B cell (primary cell): ENCODE measurements around the gene TRPV4. TPM values are rescaled to one million over a fixed set of nuclear protein-coding genes. Genes with fewer than 3 reads are reported as not detected.

Source experiments
- ATAC-seq: fragments of 200-7000 bp; cut with Tn5 transposase; one replicate; pipeline ENCODE4 v1.10.0; 2021; ENCODE audit warnings: low read depth, mild to moderate bottlenecking, moderate number of reproducible peaks, moderate library complexity
- CTCF ChIA-PET: fragments of 350-600 bp; sonication (Branson Sonifier 250); formaldehyde crosslinking; loops from one replicate; lab custom pipeline; 2021; ENCODE audit warnings: antibody characterized with exemption, inconsistent platforms; lab: Charles Lee
- POLR2A ChIA-PET: fragments of 350-600 bp; sonication (Branson Sonifier 250); formaldehyde crosslinking; loops from one replicate; lab custom pipeline; 2021; ENCODE audit warnings: antibody characterized with exemption; lab: Charles Lee
- DNase-seq: peaks from one replicate; pipeline ENCODE4 v3.0.0; 2013
- H2AFZ ChIP-seq: 2 replicates; pipeline ENCODE4 v1.6.1; 2012; ENCODE audit warnings: mild to moderate bottlenecking, low read depth, low read length; ENCODE audit not compliant: insufficient read depth, poor library complexity, severe bottlenecking
- H3K27ac ChIP-seq, 2 donors: 1 replicate in 1 of 2; 2 replicates in 1 of 2; pipeline ENCODE4 v1.5.1; 2012 to 2013; ENCODE audit warnings: low read length in 2 of 2, mild to moderate bottlenecking in 2 of 2, moderate library complexity in 1 of 2
- H3K27me3 ChIP-seq, 4 experiments: fragments of 200-600 bp in 1 of 4; sonication (generic) in 1 of 4; replicated peaks in 1 of 4; 1 replicate in 2 of 4; 2 replicates in 2 of 4; pipeline versions ENCODE4 v1.6.1 to v1.7.0; 2013 to 2016; ENCODE audit warnings: low read length in 3 of 4, mild to moderate bottlenecking in 2 of 4, mixed read lengths in 1 of 4, moderate library complexity in 1 of 4; ENCODE audit not compliant: insufficient read depth in 4 of 4, control insufficient read depth in 3 of 4; ENCODE audit errors: control extremely low read depth in 1 of 4
- H3K36me3 ChIP-seq, 2 experiments: replicated peaks in 1 of 2; 1 replicate in 1 of 2; 2 replicates in 1 of 2; pipeline versions ENCODE4 v1.6.1 to v1.7.1; 2013; ENCODE audit warnings: low read length in 1 of 2; ENCODE audit not compliant: insufficient read depth in 2 of 2, control insufficient read depth in 1 of 2; ENCODE audit errors: control extremely low read depth in 1 of 2, extremely low read depth in 1 of 2
- H3K4me1 ChIP-seq, 2 donors: fragments of 200-600 bp in 1 of 2; sonication (generic) in 1 of 2; 1 replicate in 1 of 2; 2 replicates in 1 of 2; pipeline versions ENCODE4 v1.5.1 to v1.6.1; 2013 to 2017; ENCODE audit warnings: low read length in 2 of 2; ENCODE audit not compliant: control insufficient read depth in 2 of 2, insufficient read depth in 2 of 2
- H3K4me2 ChIP-seq: replicated peaks from 2 replicates; pipeline ENCODE3; 2012; ENCODE audit warnings: mild to moderate bottlenecking, low read depth, low read length; ENCODE audit not compliant: poor library complexity, severe bottlenecking
- H3K4me3 ChIP-seq, 5 experiments: fragments of 200-600 bp in 1 of 5; sonication (generic) in 1 of 5; 1 replicate in 3 of 5; 2 replicates in 2 of 5; pipeline versions ENCODE4 v1.5.1 to v1.7.0; 2011 to 2016; ENCODE audit warnings: low read length in 4 of 5, mild to moderate bottlenecking in 4 of 5, low read depth in 2 of 5, control low read depth in 1 of 5, moderate library complexity in 1 of 5; ENCODE audit not compliant: insufficient read depth in 1 of 5; ENCODE audit errors: control extremely low read depth in 1 of 5, extremely low read depth in 1 of 5
- H3K79me2 ChIP-seq: fragments of 200-600 bp; sonication (generic); one replicate; pipeline ENCODE4 v1.6.0; 2016; ENCODE audit warnings: low read length; ENCODE audit not compliant: control insufficient read depth, insufficient read depth
- H3K9ac ChIP-seq: fragments of 200-600 bp; sonication (generic); 2 replicates; pipeline ENCODE4 v1.6.1; 2017; ENCODE audit warnings: mild to moderate bottlenecking, low read length, moderate library complexity
- H3K9me3 ChIP-seq, 3 donors: one replicate each; pipeline versions ENCODE4 v1.6.1 to v1.7.1; 2013; ENCODE audit warnings: low read length in 2 of 3; ENCODE audit not compliant: control insufficient read depth in 2 of 3, insufficient read depth in 1 of 3; ENCODE audit errors: control extremely low read depth in 1 of 3
- H4K20me1 ChIP-seq: 2 replicates; pipeline ENCODE4 v1.6.0; 2012; ENCODE audit warnings: mild to moderate bottlenecking, low read length; ENCODE audit not compliant: insufficient read depth, control insufficient read depth, poor library complexity, severe bottlenecking
- H3K27ac Mint-ChIP-seq: one replicate; pipeline ENCODE4 v1.8.0; 2021; ENCODE audit warnings: mixed read lengths
- H3K27me3 Mint-ChIP-seq: one replicate; pipeline ENCODE4 v1.8.0; 2021; ENCODE audit warnings: mixed read lengths
- H3K4me1 Mint-ChIP-seq: one replicate; pipeline ENCODE4 v1.8.0; 2021; ENCODE audit warnings: mixed read lengths
- H3K4me3 Mint-ChIP-seq: one replicate; pipeline ENCODE4 v1.8.0; 2021; ENCODE audit warnings: mixed read lengths
- H3K9me3 Mint-ChIP-seq: one replicate; pipeline ENCODE4 v1.8.0; 2022; ENCODE audit warnings: mixed read lengths; ENCODE audit not compliant: insufficient read depth
- EZH2 ChIP-seq: IDR thresholded peaks from 2 replicates; pipeline ENCODE4 v1.6.1; 2012; ENCODE audit warnings: borderline replicate concordance, low read depth, mild to moderate bottlenecking, moderate library complexity, low read length; ENCODE audit not compliant: insufficient read depth, poor library complexity, severe bottlenecking
- WGBS: methylation state at CpG from one replicate; pipeline ENCODE4 v1.1.5; 2013; ENCODE audit warnings: missing lambda C conversion rate; ENCODE audit not compliant: insufficient coverage; 5-methylcytosine and 5-hydroxymethylcytosine counted together
- intact Hi-C: fragments of 100-400 bp; cut with micrococcal nuclease; formaldehyde crosslinking; loops from one replicate; pipeline ENCODE4 v1.10.0; 2022
- polyA plus RNA-seq: library from polyadenylated mRNA; depleted of rRNA; stranded (reverse); fragments of >200 nt; gene quantifications from 2 replicates; pipeline ENCODE4 v1.2.3, GENCODE V29; 2012
- total RNA-seq, 2 donors: library from RNA; stranded (reverse); fragments of 120-200 nt in 1 of 2; gene quantifications; 1 replicate in 1 of 2; 2 replicates in 1 of 2; pipeline versions ENCODE4 v1.2.3 to v1.2.4, GENCODE V29; 2013 to 2022
- TF ChIP-seq, protein P1 (sequence below): fragments of 200-600 bp; IDR thresholded peaks from one replicate; pipeline ENCODE4 v1.8.0; 2022; ENCODE audit warnings: antibody characterized with exemption, mild to moderate bottlenecking

Gene TRPV4
- total and polyA plus RNA-seq, 2 donors (not counting 1 experiment from before 2014, with no cell fraction given), result not detected

GRCh38 chr12:109818253-109818652 lies 14.9 kb downstream of the TRPV4 start:
- Histone ChIP-seq H3K27me3 (peaks cover 0 to 13% (median 0%) of the 10 kb centered on the region in 4 experiments), H3K9me3 (no peaks in the 10 kb centered on the region), H3K9ac (no peak overlapping the region), H2AFZ (no peak overlapping the region), H3K4me2 (no peak overlapping the region), H3K4me3 (no peak overlapping the region), H4K20me1 (no peaks in the 10 kb centered on the region), H3K36me3 (no peaks in the 10 kb centered on the region), H3K4me1 (no peaks in the 10 kb centered on the region), H3K79me2 (no peaks in the 10 kb centered on the region), H3K27ac (no peak overlapping the region)
- ATAC-seq (no peak), DNase-seq (no peak)
- Mint-ChIP-seq H3K4me1 (no peaks in the 10 kb centered on the region), H3K27ac (no peak overlapping the region), H3K9me3 (no peaks in the 10 kb centered on the region), H3K4me3 (no peak overlapping the region), H3K27me3 (peaks cover 22% of the 10 kb centered on the region)
- ChIA-PET CTCF (no interaction called here), POLR2A (no interaction called here)
- TF ChIP-seq EZH2, result no peak
- TF ChIP-seq, protein P1, sequence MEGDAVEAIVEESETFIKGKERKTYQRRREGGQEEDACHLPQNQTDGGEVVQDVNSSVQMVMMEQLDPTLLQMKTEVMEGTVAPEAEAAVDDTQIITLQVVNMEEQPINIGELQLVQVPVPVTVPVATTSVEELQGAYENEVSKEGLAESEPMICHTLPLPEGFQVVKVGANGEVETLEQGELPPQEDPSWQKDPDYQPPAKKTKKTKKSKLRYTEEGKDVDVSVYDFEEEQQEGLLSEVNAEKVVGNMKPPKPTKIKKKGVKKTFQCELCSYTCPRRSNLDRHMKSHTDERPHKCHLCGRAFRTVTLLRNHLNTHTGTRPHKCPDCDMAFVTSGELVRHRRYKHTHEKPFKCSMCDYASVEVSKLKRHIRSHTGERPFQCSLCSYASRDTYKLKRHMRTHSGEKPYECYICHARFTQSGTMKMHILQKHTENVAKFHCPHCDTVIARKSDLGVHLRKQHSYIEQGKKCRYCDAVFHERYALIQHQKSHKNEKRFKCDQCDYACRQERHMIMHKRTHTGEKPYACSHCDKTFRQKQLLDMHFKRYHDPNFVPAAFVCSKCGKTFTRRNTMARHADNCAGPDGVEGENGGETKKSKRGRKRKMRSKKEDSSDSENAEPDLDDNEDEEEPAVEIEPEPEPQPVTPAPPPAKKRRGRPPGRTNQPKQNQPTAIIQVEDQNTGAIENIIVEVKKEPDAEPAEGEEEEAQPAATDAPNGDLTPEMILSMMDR, result no peak
- WGBS, result 88% methylated on average over 1 of the region's 9 CpGs
- intact Hi-C loops, result no loop called here

DNA sequence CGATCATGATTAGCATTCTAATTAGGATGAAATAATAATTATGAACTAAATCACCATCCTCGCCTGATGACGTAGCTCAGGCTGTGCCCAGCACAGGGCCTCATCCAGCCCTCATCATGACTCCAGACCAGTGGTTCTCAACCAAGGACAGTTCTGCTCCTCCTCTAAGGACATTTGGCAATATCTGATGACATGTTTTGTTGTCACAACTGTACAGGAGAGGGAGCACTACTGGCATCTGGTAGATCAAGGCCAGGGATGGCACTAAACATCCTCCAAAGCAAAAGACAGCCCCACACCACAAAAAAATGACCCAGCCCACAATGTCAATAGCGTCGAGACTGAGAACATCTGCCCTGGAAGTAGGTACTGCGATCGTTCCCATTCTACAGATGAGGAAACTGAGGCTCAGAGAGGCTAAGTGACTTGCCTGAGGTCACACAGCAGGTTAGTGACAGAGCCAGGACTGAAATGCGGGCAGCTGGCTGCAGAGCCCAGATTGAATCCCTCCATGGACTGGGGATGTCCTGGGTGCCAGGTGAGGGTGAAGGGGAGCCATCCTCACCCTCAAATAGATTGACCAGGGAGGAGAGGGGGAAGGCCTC lies 15.5 kb downstream of the TRPV4 start:
- no peaks in the 10 kb centered on the region for H3K9me3 ChIP-seq
- no peaks in the 10 kb centered on the region for H3K9me3 Mint-ChIP-seq
- H4K20me1 ChIP-seq, result no peaks in the 10 kb centered on the region
- intact Hi-C loops, result no loop called here
- WGBS, result 93% methylated on average over 5 of the region's 8 CpGs
- H3K27me3 Mint-ChIP-seq, result peaks cover 21% of the 10 kb centered on the region
- no peaks in the 10 kb centered on the region for H3K4me1 Mint-ChIP-seq
- H3K4me3 ChIP-seq, result no peak overlapping the region
- no peak overlapping the region for H3K4me3 Mint-ChIP-seq
- DNase-seq (no peak), ATAC-seq (no peak)
- ChIA-PET POLR2A (no interaction called here), CTCF (no interaction called here)
- TF ChIP-seq, protein P1, result no peak
- no peak for TF ChIP-seq EZH2
- H3K9ac ChIP-seq, result no peak overlapping the region
- no peaks in the 10 kb centered on the region for H3K4me1 ChIP-seq
- H3K27ac Mint-ChIP-seq, result no peak overlapping the region
- no peak overlapping the region for H3K4me2 ChIP-seq
- peaks cover 0 to 10% (median 0%) of the 10 kb centered on the region in 4 experiments for H3K27me3 ChIP-seq
- H3K36me3 ChIP-seq, result no peaks in the 10 kb centered on the region
- no peaks in the 10 kb centered on the region for H3K79me2 ChIP-seq
- no peak overlapping the region for H2AFZ ChIP-seq
- no peak overlapping the region for H3K27ac ChIP-seq
